Endodermal cell (in vitro differentiated cells): ENCODE measurements around the gene ZNF718. TPM values are rescaled to one million over a fixed set of nuclear protein-coding genes. Genes with fewer than 3 reads are reported as not detected.

Experiments
- DNase-seq: peaks from one replicate; pipeline ENCODE4 v3.0.0-alpha.2; 2017
- H3K27ac ChIP-seq: 2 replicates; pipeline ENCODE4 v1.5.1; 2013; ENCODE audit warnings: mild to moderate bottlenecking, low read depth, low read length, moderate library complexity
- H3K27me3 ChIP-seq: 2 replicates; pipeline ENCODE4 v1.6.1; 2013; ENCODE audit warnings: mild to moderate bottlenecking, low read length, moderate library complexity; ENCODE audit not compliant: insufficient read depth, control insufficient read depth, poor library complexity, severe bottlenecking
- H3K36me3 ChIP-seq: 2 replicates; pipeline ENCODE4 v1.7.0; 2013; ENCODE audit warnings: mild to moderate bottlenecking, low read length, moderate library complexity; ENCODE audit not compliant: control insufficient read depth, insufficient read depth
- H3K4me1 ChIP-seq: one replicate; pipeline ENCODE4 v1.7.0; 2013; ENCODE audit warnings: low read length; ENCODE audit not compliant: control insufficient read depth, insufficient read depth
- H3K4me3 ChIP-seq: 2 replicates; pipeline ENCODE4 v1.5.1; 2013; ENCODE audit warnings: mild to moderate bottlenecking, low read length, moderate library complexity
- H3K9ac ChIP-seq: 2 replicates; pipeline ENCODE4 v1.6.1; 2013; ENCODE audit warnings: mild to moderate bottlenecking, low read length, moderate library complexity; ENCODE audit not compliant: poor library complexity, severe bottlenecking; ENCODE audit errors: extremely low read depth
- H3K9me3 ChIP-seq: 2 replicates; pipeline ENCODE4 v1.6.1; 2013; ENCODE audit warnings: mild to moderate bottlenecking, low read length, moderate library complexity; ENCODE audit not compliant: control insufficient read depth
- H3K27ac Mint-ChIP-seq: 2 replicates; pipeline ENCODE4 v1.8.0; 2020; ENCODE audit warnings: mixed read lengths
- H3K27me3 Mint-ChIP-seq: 2 replicates; pipeline ENCODE4 v1.8.0; 2021; ENCODE audit warnings: mild to moderate bottlenecking, mixed read lengths; ENCODE audit not compliant: insufficient read depth
- H3K36me3 Mint-ChIP-seq: 2 replicates; pipeline ENCODE4 v1.8.0; 2020; ENCODE audit warnings: low read depth, mixed read lengths
- H3K4me1 Mint-ChIP-seq: 2 replicates; pipeline ENCODE4 v1.8.0; 2020; ENCODE audit warnings: mixed read lengths
- H3K4me3 Mint-ChIP-seq: 2 replicates; pipeline ENCODE4 v1.8.0; 2020; ENCODE audit warnings: mild to moderate bottlenecking, moderate library complexity, mixed read lengths
- H3K9me3 Mint-ChIP-seq: 2 replicates; pipeline ENCODE4 v1.8.0; 2020; ENCODE audit warnings: mild to moderate bottlenecking, mixed read lengths
- WGBS, 2 experiments: methylation state at CpG; one replicate each; pipeline versions ENCODE4 v1.1.5 to v1.1.7; 2013; ENCODE audit warnings: missing lambda C conversion rate in 2 of 2, mixed read lengths in 1 of 2; ENCODE audit not compliant: insufficient coverage in 1 of 2, insufficient read length in 1 of 2; 5-methylcytosine and 5-hydroxymethylcytosine counted together
- total RNA-seq, 2 donors: library from RNA; stranded (reverse); fragmentation: NEBNext Ultra II Directional in 1 of 2; extraction: Animal tissue kit (Norgen Biotek cat#: 25700) in 1 of 2; gene quantifications; 2 replicates in 1 of 2; 3 replicates in 1 of 2; pipeline ENCODE4 v1.2.1, GENCODE V29; 2021
- TF ChIP-seq, protein P1 (sequence below): fragments of 200-600 bp; sonication (generic); conservative IDR thresholded peaks from 2 replicates; pipeline ENCODE4 v1.5.0; 2021; ENCODE audit warnings: antibody characterized with exemption, mild to moderate bottlenecking

Gene ZNF718
- total RNA-seq, 2 donors from 2014 or later = 15.8 to 23.7 TPM

DNA sequence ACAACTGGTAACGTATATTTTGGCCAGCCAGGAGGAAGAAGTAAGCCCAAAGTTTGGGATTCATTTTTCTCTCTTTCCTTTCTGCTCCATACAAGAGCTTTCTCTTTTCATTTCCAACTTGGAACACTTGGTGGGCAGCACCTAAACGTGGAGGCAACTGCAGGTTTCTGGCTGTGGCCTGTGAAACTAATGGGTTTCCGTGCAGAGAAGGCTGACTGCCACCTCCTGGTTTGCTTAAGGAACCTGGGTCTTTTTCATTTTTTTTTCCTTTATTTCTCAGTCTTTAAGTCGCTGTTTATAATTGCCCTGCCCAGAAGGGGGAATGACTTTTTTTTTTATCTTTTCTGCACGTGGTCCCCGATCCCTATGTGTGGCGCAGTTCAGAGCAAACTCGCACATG lies 15.4 kb downstream of the ZNF718 start:
- DNase-seq = no peak
- Mint-ChIP-seq H3K4me3 (no peak overlapping the region), H3K27me3 (no peaks in the 10 kb centered on the region), H3K9me3 (peaks cover 76% of the 10 kb centered on the region), H3K4me1 (peaks cover 4% of the 10 kb centered on the region), H3K36me3 (peaks cover 94% of the 10 kb centered on the region), H3K27ac (no peak overlapping the region)
- Histone ChIP-seq H3K4me3 (peak overlapping the region; percentile 50), H3K27me3 (no peaks in the 10 kb centered on the region), H3K4me1 (no peaks in the 10 kb centered on the region), H3K36me3 (peaks cover 99% of the 10 kb centered on the region), H3K9ac (no peak overlapping the region), H3K9me3 (peaks cover 99% of the 10 kb centered on the region), H3K27ac (no peak overlapping the region)
- WGBS, 2 experiments = 96 to 98% methylated on average over 6 to 8 of the region's 8 CpGs
- TF ChIP-seq, protein P1, sequence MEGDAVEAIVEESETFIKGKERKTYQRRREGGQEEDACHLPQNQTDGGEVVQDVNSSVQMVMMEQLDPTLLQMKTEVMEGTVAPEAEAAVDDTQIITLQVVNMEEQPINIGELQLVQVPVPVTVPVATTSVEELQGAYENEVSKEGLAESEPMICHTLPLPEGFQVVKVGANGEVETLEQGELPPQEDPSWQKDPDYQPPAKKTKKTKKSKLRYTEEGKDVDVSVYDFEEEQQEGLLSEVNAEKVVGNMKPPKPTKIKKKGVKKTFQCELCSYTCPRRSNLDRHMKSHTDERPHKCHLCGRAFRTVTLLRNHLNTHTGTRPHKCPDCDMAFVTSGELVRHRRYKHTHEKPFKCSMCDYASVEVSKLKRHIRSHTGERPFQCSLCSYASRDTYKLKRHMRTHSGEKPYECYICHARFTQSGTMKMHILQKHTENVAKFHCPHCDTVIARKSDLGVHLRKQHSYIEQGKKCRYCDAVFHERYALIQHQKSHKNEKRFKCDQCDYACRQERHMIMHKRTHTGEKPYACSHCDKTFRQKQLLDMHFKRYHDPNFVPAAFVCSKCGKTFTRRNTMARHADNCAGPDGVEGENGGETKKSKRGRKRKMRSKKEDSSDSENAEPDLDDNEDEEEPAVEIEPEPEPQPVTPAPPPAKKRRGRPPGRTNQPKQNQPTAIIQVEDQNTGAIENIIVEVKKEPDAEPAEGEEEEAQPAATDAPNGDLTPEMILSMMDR = no peak

DNA sequence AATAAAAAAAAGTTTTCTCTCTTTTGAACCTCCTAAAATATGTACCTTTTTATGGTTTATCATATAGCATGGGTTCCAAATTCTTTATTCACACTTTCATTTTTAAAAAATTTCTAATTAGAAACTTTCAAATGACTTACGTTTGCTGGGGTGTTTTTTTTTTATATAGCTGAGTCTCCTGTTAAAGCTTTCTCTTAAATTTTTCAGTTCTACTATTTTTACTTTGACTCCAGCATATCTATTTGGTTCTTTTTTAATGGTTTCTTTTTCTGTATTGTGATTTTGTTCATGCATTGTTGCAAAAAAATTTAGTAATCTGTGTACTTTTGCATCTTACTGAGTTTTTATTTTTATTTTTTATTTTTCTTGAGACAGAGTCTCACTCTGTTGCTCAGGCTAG lies 22.3 kb downstream of the ZNF718 start:
- peaks cover 100% of the 10 kb centered on the region for H3K9me3 ChIP-seq
- no peak overlapping the region for H3K4me3 Mint-ChIP-seq

DNA sequence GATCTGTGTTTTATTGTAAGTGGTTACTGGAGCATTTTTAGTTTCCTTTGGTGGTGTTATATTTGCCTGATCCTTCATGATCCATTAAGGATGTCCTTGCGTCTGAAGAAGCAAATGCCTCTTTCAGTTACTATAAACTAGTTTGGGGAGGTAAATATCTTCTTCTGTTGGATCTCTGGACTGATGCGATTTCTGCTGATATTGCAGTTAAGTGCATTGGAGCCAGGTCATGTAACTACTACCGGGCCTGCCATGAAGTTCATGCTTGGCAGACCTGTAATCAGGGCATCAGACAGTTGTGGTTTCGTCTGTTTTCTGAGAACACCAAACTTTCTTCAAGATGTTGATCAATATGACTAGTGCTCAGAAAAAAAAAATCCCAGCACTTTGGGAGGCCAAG lies 22.9 kb downstream of the ZNF718 start:
- H3K9me3 Mint-ChIP-seq = peaks cover 85% of the 10 kb centered on the region
- Histone ChIP-seq H3K9ac (no peak overlapping the region), H3K4me3 (peak overlapping the region; percentile 65), H3K36me3 (peaks cover 87% of the 10 kb centered on the region), H3K4me1 (no peaks in the 10 kb centered on the region), H3K9me3 (peaks cover 96% of the 10 kb centered on the region), H3K27ac (no peak overlapping the region), H3K27me3 (no peaks in the 10 kb centered on the region)
- TF ChIP-seq, protein P1 = no peak
- no peak overlapping the region for H3K4me3 Mint-ChIP-seq
- no peaks in the 10 kb centered on the region for H3K4me1 Mint-ChIP-seq
- 93 to 95% methylated on average over 3 to 4 of the region's 4 CpGs for WGBS, 2 experiments
- no peak overlapping the region for H3K27ac Mint-ChIP-seq
- no peak for DNase-seq
- H3K36me3 Mint-ChIP-seq = peaks cover 74% of the 10 kb centered on the region
- no peaks in the 10 kb centered on the region for H3K27me3 Mint-ChIP-seq

More for the DNA sequence above, 22.3 kb downstream of the ZNF718 start:
- Histone ChIP-seq H3K4me3 (peak overlapping the region; percentile 65), H3K4me1 (no peaks in the 10 kb centered on the region), H3K9ac (no peak overlapping the region), H3K36me3 (peaks cover 93% of the 10 kb centered on the region), H3K27ac (no peak overlapping the region), H3K27me3 (no peaks in the 10 kb centered on the region)
- WGBS, 2 experiments = 67% methylated on average over 1 of the region's 1 CpG; no CpG with 5 or more reads in 1 of the 2 experiments
- no peaks in the 10 kb centered on the region for H3K27me3 Mint-ChIP-seq
- no peaks in the 10 kb centered on the region for H3K4me1 Mint-ChIP-seq
- TF ChIP-seq, protein P1 = no peak
- no peak for DNase-seq
- H3K9me3 Mint-ChIP-seq = peaks cover 89% of the 10 kb centered on the region
- H3K27ac Mint-ChIP-seq = no peak overlapping the region
- peaks cover 80% of the 10 kb centered on the region for H3K36me3 Mint-ChIP-seq
